Measurements from ENCODE around the gene DOK6.

Gene DOK6

GRCh38 chr18:69689121-69689759 is 288.6 kb downstream of the DOK6 start:
- DNase-seq (ENCODE audit: low read depth): no peak

DNA sequence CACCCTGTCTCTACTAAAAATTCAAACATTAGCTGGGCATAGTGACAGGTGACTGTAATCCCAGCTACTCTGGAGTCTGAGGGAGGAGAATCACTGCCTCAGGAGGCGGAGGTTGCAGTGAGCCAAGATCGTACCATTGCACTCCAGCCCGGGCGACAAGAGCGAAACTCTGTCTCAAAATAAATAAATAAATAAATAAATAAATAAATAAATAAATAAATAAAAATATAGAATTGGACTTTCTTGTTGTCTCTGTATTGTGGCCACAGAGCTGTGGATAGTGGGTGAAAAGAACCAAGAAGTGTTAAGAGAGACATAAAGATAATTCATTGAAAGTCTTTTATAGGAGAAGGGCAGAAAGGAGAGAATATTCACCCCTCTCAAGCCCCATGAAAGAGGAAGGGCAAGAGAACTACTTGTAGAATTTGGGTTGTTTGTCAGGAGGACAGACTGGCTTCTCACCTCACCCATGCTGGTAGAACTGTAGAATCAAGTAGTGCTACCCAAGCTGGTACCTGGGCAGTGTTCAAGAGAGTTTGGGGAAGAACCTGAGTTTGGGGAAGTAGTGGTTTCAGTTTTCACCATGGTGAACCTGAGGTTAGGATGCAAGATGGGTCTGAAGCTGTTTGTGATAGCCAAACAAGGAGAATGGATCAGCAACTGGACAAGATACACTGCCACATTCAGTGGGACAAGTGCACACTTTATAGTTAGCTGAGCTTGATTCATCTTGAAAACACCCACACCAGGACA is 290.5 kb downstream of the DOK6 start:
- DNase-seq (ENCODE audit: low read depth): no peak

- DNase-seq (ENCODE audit: low read depth): no peak
Observed at GRCh38 chr18:69697069-69697468, 296.4 kb downstream of the DOK6 start.

GRCh38 chr18:69697689-69698088 is 297.0 kb downstream of the DOK6 start:
- no peak for DNase-seq (ENCODE audit: low read depth)

DNA sequence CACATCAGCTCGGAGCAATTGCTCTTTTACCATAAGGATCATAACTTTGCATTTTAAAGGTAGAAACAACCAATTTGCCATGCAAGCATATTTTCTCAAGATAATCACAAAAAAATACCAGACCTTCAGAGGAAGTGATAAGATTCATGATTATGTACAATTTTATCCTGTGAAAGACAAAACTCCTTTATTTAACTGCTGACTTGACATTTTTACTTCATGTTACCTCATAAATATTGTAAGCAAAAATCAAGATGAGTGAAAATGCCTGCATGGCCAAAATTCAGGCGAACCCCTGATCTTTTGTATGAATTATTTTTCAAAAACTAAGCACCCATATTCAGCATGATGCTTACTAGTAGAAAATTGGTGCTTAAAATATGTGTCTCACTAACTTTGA is 300.6 kb downstream of the DOK6 start:
- DNase-seq (ENCODE audit: low read depth): no peak

- DNase-seq (ENCODE audit: low read depth): no peak
Observed at GRCh38 chr18:69703461-69703860, 302.8 kb downstream of the DOK6 start.

DNA sequence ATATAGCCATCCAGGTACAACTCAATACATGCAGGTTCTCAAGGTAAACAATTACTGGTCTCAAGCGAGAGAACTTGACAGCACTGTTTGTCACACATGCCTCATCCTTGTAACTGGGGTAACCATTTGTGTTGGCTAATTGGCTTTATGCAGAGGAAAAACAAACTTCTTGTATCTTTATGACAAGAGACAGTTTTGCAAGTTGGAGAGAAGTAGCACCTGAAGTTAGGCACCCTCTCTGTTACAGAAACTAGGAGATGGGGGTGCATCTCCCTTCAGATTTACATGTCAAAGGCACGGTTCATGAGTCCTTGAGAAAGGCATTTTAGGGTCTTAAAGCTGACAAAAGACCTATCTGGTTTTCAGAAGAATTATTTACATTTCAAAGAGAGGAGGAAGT is 305.3 kb downstream of the DOK6 start:
- DNase-seq (ENCODE audit: low read depth): no peak

DNA sequence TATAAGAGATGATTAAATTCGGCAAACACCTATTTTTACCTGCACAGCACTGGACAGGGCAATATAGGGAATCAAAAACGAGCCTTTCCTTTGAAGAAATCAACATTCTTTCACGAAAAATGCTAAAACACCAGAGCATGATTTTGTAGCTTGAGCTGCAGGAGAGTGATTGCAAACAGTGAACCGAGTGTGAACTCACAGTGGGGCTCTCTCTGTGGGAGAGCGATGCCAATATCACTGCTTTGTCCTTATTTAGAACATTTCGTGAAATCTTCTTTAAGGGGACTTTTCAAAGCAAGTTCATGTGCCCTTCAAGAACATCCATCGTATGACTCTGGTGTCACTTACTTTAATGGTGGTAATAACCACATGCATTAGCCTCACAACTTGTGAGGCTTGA is 308.2 kb downstream of the DOK6 start:
- no peak for DNase-seq (ENCODE audit: low read depth)

GRCh38 chr18:69715191-69715795 is 314.6 kb downstream of the DOK6 start:
- DNase-seq (ENCODE audit: low read depth): no peak

- no peak for DNase-seq (ENCODE audit: low read depth)
Observed at GRCh38 chr18:69717586-69717985, 316.9 kb downstream of the DOK6 start.

- DNase-seq (ENCODE audit: low read depth): no peak
Observed at GRCh38 chr18:69718912-69719547, 318.3 kb downstream of the DOK6 start.

- no peak for DNase-seq (ENCODE audit: low read depth)
Observed at GRCh38 chr18:69720422-69720821, 319.7 kb downstream of the DOK6 start.

GRCh38 chr18:69723434-69723833 is 322.7 kb downstream of the DOK6 start:
- no peak for DNase-seq (ENCODE audit: low read depth)

GRCh38 chr18:69725009-69725408 is 324.3 kb downstream of the DOK6 start:
- DNase-seq (ENCODE audit: low read depth): no peak

DNA sequence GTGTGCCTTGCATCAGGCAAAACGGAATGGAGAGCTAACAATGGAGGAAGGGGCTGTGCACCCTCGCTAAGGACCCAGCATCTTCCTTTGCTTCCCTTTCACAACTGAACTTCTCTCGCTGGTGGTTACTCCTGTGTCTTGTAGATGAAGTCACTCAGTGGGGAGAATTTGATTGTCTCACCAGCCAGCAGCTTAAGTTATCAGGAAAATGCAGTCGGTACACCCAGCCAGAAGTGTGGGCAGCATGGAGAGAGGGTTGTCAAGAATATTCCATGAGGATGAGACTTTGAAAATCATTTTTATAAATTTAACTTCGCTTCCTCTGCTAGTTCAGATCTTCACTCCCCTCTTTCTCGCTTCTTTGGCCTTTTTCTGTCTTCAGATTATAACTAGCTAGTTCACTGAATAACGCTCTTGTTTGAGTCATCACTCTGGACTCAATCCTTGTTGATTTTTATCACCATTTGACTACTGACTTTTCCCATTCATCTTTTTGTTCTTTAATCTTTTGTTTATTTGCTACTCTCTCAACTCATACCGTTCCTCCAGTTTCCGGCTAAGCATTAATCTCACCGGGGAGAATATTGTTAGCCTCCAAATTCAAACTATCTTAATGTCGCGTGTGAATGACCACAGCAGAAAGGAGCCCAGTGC is 325.3 kb downstream of the DOK6 start:
- DNase-seq (ENCODE audit: low read depth): no peak

- DNase-seq (ENCODE audit: low read depth): no peak
Observed at GRCh38 chr18:69727912-69728572, 327.4 kb downstream of the DOK6 start.

- no peak for DNase-seq (ENCODE audit: low read depth)
Observed at GRCh38 chr18:69730664-69731063, 330.0 kb downstream of the DOK6 start.

DNA sequence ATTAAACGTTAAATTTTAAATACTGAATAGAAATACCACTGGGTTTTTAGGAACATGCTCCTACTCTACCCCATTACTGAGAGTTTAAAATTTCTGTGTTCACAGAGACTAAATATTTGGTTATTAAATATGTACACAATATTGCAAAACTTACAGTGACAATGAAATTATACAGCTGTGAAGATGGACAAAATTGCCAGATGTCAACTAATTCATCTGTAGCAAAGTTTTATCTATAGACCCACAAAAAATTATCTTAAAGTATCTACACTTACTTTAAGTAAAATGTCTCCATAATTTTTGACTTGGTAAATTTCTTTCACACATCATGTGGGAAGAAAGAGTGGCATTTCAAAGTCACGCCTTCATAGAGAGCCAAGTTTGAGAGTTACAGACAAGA is 333.8 kb downstream of the DOK6 start:
- no peak for DNase-seq (ENCODE audit: low read depth)

DNA sequence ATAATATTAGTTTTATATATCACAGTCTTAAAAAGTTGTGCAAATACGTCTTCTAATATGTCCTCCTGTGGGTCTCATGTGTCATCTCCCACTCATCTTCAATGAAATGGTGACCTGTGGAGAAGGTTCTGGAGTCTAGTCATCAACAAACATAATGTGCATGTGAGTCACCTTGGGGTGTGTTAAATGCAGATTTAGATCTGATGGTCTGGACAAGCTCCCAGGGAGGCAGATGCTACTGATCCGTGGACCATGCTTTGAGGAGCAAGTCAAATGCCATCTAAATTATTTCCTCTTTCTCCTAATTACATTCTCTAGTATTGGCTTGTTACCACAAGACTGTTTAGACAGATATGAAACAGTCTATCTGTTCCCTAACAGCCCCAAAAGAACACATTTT is 336.0 kb downstream of the DOK6 start:
- no peak for DNase-seq (ENCODE audit: low read depth)

DNA sequence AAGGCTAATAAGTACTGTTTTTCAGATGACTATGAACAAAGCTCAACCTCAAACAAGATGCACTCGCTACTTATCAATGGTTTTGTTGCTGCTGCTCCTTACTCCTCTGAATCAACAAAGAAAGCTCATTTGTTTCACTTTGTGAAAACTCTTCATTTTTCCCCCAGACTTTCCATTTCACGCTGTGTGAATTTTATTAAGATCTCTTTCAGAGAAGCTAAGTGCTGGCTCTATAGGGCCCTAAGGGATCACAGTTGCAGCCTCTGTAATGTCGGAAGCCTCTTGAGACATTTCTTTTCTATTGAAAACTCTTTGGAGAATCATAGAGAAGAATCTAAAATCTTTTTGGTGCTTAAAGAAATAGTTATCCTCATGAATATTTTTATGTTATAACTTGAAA is 337.2 kb downstream of the DOK6 start:
- no peak for DNase-seq (ENCODE audit: low read depth)

- DNase-seq (ENCODE audit: low read depth): no peak
Observed at GRCh38 chr18:69747388-69747787, 346.7 kb downstream of the DOK6 start.
